Brain pericyte (primary cell): ENCODE measurements around the gene SLC17A9.

Source experiments
- DNase-seq: peaks from one replicate; pipeline ENCODE4 v3.0.0-alpha.2; 2012; ENCODE audit warnings: low read depth, low spot score

SLC17A9 gene

GRCh38 chr20:62938105-62938888 lies 14.2 kb upstream of the SLC17A9 start, which contains the start of gene GID8:
TSS of gene GID8 (plus strand) at chr20:62938147. CDS start at chr20:62941503, 3,356 bp downstream.
- no peak for DNase-seq

GRCh38 chr20:62940875-62941274 lies 11.6 kb upstream of the SLC17A9 start:
- no peak for DNase-seq

GRCh38 chr20:62941792-62942191 lies 10.7 kb upstream of the SLC17A9 start:
- no peak for DNase-seq

DNA sequence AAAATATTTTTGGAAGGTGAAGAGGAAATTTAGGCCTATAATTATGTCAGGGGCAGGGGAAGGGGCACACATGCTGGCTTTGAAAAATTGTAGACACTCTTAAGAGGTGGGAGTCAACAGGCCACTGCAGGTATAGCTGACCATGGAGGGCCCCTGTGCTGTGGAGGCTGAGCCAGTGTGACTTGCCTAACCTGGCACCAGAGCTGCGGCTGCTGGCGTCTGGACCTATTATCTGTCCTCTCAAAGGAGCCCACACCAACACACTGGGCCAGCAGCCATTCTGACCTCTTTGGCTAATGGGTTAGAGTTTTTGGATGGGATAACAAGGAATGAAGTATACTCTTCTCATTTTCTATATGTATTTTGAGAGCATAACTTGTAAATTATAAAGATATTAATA lies 10.1 kb upstream of the SLC17A9 start:
- no peak for DNase-seq

- DNase-seq = no peak
Observed at GRCh38 chr20:62943396-62943795, 9.1 kb upstream of the SLC17A9 start.

GRCh38 chr20:62944184-62944583 lies 8.3 kb upstream of the SLC17A9 start:
- no peak for DNase-seq

- DNase-seq = no peak
Observed at GRCh38 chr20:62944746-62945145, 7.8 kb upstream of the SLC17A9 start.

GRCh38 chr20:62945771-62946339 lies 6.7 kb upstream of the SLC17A9 start:
- no peak for DNase-seq

DNA sequence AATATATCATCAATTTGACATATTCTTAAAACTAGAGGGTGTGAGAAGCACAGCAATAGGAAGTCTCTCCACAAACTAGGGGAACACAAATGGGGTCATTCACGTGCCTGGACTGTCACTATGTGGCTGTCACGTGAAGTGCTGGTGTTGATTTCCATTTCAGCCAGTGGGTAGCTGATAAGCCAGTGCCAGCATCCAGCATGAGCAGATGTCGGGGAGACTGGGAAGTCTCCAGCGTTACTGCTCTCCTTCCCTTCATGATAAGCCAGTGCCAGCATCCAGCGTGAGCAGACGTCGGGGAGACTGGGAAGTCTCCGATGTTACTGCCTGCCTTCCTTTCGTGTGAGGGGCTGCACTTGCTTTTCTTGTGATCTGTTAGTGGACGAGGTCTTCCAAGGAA lies 5.6 kb upstream of the SLC17A9 start:
- DNase-seq = no peak

DNA sequence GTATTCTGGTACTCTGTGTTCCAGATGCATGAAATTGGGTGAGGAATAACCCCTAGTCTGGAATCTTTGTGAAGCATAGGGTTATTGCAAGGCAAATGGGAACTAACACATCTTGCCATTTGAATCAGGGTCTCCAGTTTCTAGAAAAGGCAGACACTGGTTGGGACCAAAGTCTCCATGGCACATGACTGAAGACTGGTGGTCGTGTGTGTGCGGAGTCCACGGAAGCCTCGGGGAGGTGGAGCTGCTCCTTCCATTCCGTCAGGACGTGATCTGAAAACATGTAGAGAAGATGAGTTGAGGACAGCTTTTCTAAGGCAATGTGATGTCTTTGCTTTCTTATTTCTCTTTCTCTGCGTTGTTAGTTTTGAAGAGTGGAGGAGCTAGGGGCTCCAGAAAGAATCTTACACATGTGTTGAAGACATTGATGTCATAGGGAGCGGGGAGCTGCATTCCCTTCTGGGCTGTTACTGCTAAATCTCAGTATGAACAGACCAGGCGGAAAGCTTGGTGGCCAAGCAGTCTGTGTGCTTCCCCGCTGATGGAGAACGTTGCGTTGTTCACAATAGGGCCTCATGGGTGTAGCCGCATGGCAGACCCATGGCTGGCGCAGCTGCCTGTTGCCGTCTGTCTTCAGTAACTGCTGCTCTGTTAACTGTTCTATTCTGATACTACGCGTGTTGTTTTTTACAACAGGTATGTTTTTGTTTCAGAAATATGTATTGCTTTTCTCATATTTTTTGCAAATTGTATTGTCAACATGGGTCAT lies 4.8 kb upstream of the SLC17A9 start:
- DNase-seq = no peak

DNA sequence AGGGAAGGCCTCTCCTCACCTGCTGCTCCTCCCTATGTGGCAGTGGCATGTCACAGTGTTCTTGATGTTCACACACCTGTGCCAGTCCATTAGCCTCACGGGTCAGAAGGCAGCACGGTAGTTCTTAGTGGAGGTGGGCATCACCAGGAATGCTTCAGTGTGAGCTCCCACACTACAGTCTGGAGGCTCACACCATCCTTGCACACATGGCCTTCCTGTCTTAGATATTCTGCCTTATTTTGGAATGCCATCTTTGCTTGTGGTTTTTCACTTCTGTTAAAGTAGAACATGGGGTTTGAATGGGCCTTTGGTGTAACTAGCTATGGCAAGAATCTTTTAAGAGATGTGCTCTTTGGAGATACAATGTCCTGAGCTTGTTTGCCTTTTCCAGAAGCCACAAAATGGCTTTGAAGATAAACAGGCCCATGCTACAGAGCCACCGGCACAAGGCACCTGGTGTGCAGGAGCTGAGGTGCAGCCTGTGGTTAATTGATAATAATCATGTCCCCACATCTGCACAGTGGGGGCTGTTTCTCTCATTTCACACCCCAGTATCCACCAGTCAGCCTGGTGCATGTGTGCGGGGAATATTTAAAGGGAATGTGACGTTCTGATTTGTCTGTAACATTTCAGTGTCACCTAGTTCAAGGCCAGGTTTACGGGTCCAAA lies 3.2 kb upstream of the SLC17A9 start:
- no peak for DNase-seq

DNA sequence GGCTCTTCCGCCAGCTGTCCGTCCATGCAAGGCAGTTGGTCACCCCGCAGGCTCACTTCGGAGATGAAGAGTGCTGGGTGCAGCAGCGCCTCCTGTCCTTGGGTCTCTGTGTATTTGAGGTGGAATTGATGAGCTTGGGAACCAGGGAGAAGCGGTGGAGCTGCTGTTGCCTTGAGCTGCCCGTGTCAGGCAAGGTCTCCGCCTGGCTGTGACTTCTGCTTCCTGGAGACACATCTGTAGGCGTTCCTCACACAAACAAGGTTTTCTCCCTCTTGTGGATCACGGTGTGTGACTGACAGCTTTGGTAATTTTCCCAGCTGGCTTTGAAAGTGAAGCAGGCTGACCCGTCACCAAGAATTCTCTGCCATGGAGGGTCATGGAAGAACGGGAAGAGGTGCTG lies 2.5 kb upstream of the SLC17A9 start:
- no peak for DNase-seq

DNA sequence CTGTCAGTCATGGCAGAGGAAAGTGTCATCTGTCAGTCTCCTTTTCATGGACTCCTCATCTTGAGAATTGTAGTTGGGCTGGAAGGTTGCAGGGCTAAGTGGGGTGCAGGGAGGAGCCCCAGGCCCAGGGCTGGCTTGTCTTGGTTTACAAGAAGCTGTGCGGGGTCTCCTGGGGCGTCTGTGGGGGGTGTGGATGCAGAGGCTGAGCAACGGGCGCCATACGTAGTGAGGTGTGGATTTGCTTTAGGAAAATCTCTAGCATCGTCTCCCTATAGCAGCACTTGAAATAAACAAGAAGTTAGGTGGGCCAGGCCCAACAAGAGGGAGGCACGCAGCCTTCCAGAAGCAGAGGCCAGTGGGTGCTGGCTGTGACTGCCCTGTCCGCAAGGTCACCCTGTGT lies 1.8 kb upstream of the SLC17A9 start:
- DNase-seq = no peak

DNA sequence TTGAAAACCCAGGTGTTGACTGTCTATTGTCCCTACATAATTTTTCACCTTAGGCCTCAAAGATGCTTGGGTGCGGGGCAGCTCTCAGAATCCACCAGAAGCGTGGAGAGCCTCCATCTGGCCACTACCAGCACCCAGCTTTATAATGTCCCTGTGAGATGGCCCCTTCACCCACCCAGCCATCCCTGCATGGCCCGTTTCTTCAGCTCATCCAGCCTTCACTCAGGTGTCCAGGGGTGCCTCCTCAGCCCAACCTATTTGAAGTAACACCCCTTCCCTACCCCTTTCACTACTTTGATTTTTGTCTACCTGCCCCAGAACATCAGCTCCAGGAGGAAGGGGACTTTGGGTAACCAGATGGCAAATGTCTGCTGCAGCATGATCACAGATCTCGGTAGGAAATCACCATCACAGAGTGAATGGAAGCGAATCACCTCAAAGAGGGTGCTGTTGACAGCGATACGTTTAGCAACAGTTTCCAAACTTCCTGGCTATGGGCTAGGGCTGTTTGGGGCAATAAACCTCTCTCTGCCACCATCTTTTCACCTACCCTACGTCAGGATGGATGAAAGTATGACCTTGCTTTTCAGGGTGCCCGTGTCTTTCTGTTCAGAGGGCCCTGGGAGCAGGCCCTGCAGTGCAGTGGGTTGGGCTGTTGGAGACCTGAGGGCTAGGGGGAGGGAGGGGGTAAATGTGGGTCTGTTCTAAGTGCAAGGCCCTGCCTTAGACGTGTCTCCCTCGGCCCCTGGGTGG lies 1.2 kb upstream of the SLC17A9 start:
- DNase-seq = no peak

DNA sequence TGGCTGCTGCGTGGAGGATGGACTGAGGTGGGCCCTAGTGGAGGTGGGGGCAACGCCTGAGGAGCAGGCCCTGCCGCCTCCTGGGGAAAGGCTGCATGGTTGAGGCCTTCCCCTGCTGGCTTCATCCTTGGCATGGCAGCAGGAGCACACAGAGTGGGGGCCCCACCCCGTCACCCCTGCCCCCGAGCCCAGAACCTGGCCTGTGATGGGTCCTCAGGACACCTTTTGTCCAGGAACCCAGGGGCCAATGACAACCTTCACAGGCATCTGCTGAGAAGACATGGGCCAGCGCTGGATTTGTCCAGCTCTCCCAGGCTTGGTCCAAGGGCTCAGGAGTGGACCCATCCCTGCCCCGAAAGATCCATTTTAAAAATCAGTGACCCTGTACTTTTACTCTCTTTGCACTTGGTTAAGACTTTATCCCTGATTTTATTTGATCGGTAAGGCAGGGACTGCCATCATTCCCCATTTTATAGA lies 575 bp upstream of the SLC17A9 start:
- no peak for DNase-seq

DNA sequence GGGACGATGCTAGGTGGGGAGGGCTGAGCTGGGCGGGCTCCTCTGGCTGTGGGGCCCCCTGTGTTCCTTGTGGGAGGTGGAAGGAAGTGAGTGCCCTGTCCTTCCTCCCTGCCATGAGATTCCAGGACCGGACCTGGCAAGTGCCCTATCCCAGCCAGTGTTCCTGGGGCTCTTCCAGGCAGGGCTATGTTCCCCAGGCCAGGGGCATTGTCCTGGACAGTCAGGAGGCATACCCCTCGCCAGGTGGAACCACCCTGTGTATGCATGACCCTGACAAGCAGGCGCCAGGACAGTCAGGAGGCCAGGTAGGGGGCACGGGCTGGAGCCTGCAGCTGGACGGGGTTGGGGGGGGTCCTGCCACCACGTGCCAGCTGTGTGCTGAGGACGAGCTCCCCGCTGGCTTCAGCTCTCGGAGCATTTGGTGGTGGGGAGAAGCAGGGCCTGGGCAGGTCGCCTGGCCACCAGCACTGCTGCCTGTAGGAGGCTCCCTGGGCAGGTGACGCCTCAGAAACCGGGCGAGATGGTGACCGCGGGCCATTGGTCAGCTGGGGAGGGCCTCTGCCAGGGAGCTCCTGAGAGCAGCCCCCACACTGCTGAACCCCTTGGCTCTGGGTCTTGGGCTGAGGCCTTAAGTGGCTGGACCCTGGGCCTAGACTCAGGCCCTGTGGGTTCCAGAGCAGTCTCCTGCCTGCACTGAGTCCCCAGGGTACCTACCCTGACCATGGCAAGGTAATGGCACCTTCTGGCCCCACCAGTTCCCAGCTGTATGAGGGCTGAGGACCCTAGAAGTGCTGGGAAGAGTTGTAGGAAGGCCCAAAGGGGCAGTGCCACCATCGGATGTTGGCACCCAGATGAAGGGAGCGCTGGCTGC lies 694 bp downstream of the SLC17A9 start:
- no peak for DNase-seq

DNA sequence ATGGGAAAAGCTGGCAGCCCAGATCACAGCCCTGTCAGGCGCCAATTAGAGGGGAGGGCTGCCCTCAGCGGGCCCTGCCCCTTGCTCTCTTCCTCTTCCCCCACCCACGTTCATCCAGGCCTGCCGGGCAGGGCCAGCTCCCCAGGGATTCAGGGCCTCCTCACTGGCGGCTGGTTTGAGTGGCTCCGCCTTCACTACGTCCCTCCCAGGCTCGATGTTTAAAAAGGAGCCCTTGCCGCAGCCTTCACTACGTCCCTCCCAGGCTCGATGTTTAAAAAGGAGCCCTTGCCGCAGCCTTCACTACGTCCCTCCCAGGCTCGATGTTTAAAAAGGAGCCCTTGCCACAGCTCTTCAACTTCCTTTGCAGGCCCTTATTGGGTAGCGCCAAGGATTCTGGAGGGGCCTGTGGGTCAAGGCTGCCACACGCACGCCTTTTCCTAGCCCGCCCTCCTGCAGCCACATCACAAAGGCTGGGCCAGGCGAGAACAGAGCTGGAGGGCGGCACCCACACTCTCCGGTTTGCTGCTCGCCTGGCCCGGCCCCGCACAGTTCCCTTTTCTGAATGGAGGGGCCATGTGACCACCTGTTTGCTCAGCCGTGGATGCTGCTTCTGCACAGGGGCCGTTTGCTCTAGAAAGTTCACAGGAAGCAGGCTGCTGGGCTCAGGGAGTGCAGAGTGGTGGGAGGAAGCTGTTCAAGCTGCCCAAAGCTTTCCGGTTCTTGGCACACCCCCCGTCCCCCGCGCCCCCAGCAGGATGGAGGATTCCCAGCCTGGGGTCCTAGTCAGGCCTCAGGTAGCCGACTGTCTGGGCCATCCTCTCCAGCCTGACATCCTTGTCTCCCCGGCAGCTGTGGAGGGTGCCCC lies 1.6 kb downstream of the SLC17A9 start:
- no peak for DNase-seq

- no peak for DNase-seq
Observed at GRCh38 chr20:62955519-62956386, 3.2 kb downstream of the SLC17A9 start.
